Breast epithelium (tissue), 3 donors: ENCODE measurements around the gene VKORC1L1.
"Not testable (repeated sequence)": the region's sequence is repeated elsewhere in the genome, so short reads cannot be mapped to it uniquely, and the experiment has no call there.

ENCODE experiments used
- POLR2A ChIP-seq: fragments of 450-650 bp; IDR thresholded peaks from one replicate; pipeline ENCODE4 v1.6.1; 2016; ENCODE audit warnings: antibody characterized with exemption, mild to moderate bottlenecking, moderate library complexity
- TF ChIP-seq, protein P1 (sequence below), 3 donors: fragments of 450-650 bp; IDR thresholded peaks; one replicate each; pipeline ENCODE4 v1.5.1; 2016 to 2017; ENCODE audit warnings: antibody characterized with exemption in 3 of 3, mild to moderate bottlenecking in 3 of 3, moderate library complexity in 3 of 3

DNA sequence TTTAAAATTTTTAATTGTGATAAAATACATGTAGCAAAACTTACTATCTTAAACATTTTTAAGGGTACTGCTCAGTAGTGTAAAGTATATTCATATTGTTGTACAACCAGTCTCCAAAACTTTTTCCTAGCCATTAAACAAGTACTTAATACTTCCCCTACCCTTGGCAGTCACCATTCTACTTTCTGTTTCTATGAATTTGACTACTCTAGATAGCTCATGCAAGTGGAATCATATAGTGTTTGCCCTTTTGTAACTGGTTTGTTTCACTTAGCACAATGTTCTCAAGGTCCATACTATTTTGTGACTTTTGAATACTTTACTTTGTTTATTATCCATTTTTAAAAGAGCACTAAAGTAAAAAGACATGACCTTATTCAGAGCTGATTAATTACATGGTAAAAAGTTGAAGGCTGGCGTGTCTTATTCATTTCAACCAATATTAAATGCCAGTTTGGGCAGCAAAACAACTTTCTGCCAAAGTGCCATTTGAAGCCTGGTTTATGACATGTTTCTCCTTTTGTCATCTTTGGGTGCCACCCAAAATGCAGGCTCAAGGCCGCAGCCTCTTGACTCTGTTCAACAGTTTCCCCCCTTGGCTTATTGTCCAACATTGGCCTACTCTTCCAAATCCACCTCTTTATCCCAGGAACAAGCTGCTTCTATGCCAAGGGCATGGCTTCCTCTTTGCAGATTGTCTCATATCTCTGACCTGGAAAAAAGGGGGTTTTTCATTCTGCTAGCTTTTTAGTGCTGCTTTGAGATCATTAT, 26.0 kb downstream of the VKORC1L1 start:
- TF ChIP-seq, protein P1, sequence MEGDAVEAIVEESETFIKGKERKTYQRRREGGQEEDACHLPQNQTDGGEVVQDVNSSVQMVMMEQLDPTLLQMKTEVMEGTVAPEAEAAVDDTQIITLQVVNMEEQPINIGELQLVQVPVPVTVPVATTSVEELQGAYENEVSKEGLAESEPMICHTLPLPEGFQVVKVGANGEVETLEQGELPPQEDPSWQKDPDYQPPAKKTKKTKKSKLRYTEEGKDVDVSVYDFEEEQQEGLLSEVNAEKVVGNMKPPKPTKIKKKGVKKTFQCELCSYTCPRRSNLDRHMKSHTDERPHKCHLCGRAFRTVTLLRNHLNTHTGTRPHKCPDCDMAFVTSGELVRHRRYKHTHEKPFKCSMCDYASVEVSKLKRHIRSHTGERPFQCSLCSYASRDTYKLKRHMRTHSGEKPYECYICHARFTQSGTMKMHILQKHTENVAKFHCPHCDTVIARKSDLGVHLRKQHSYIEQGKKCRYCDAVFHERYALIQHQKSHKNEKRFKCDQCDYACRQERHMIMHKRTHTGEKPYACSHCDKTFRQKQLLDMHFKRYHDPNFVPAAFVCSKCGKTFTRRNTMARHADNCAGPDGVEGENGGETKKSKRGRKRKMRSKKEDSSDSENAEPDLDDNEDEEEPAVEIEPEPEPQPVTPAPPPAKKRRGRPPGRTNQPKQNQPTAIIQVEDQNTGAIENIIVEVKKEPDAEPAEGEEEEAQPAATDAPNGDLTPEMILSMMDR (IDR thresholded peaks at IDR 0.05): not testable (repeated sequence)
- TF ChIP-seq POLR2A: not testable (repeated sequence)
